ENCODE data around the gene KIF27. TPM values are rescaled to one million over a fixed set of nuclear protein-coding genes. Genes with fewer than 3 reads are reported as not detected.

KIF27 gene
- total RNA-seq, 1 donor from 2014 or later, result 9.4 TPM

- H3K4me1 Mint-ChIP-seq, result no peaks in the 10 kb centered on the region
- peaks cover 15% of the 10 kb centered on the region for H3K36me3 Mint-ChIP-seq (ENCODE audit: low read depth)
- TF ChIP-seq CTCF (conservative IDR thresholded peaks at IDR 0.05), result no peak
- H3K9me3 Mint-ChIP-seq, result no peaks in the 10 kb centered on the region
- DNase-seq (ENCODE audit: low read depth, low spot score), result no peak
- H3K27me3 Mint-ChIP-seq (ENCODE audit: low read depth), result no peaks in the 10 kb centered on the region
- no peak overlapping the region for H3K27ac Mint-ChIP-seq (ENCODE audit: unreplicated experiment)
- H3K4me3 Mint-ChIP-seq, result no peak overlapping the region
These were observed 120.8 kb downstream of the KIF27 start for GRCh38 chr9:83800236-83801033.

- Mint-ChIP-seq H3K36me3 (ENCODE audit: low read depth) (peaks cover 4% of the 10 kb centered on the region), H3K4me3 (no peak overlapping the region), H3K27me3 (ENCODE audit: low read depth) (no peaks in the 10 kb centered on the region), H3K9me3 (no peaks in the 10 kb centered on the region), H3K4me1 (no peaks in the 10 kb centered on the region), H3K27ac (ENCODE audit: unreplicated experiment) (no peak overlapping the region)
- no peak for TF ChIP-seq CTCF (conservative IDR thresholded peaks at IDR 0.05)
- no peak for DNase-seq (ENCODE audit: low read depth, low spot score)
These were observed 127.2 kb downstream of the KIF27 start for GRCh38 chr9:83794051-83794450.

- Mint-ChIP-seq H3K27me3 (ENCODE audit: low read depth) (no peaks in the 10 kb centered on the region), H3K36me3 (ENCODE audit: low read depth) (no peaks in the 10 kb centered on the region), H3K4me1 (no peaks in the 10 kb centered on the region), H3K4me3 (no peak overlapping the region), H3K27ac (ENCODE audit: unreplicated experiment) (no peak overlapping the region), H3K9me3 (no peaks in the 10 kb centered on the region)
- no peak for TF ChIP-seq CTCF (conservative IDR thresholded peaks at IDR 0.05)
- no peak for DNase-seq (ENCODE audit: low read depth, low spot score)
These were observed 128.5 kb downstream of the KIF27 start for GRCh38 chr9:83792746-83793145.

Small RNA genes lying within 50 kb of the gene (microRNA-seq; reads per million reads assigned to microRNA genes)
- gene MIR7-1, result 622 reads per million, percentile 77 among the genes with 10 or more reads in this experiment

Other genes with a start within 250 kb of the KIF27 start
- gene UBQLN1, start 213.5 kb downstream of the KIF27 start, total RNA-seq, result 109 and 117 TPM in 2 replicates
- gene GKAP1, start 103.7 kb downstream of the KIF27 start, total RNA-seq, result 11.1 and 12.1 TPM in 2 replicates
- 921 and 943 TPM in 2 replicates for gene HNRNPK, start 58.8 kb upstream of the KIF27 start, total RNA-seq
- gene RMI1, start 59.4 kb upstream of the KIF27 start, total RNA-seq, result 37.3 and 37.6 TPM in 2 replicates